HL-60 (cell line): Measurements from ENCODE around the gene RASSF7.

Source experiments
- CTCF ChIP-seq: IDR thresholded peaks from one replicate; pipeline ENCODE4 v1.5.1; 2011; ENCODE audit warnings: low read length, control low read depth, inconsistent platforms; ENCODE audit not compliant: insufficient read depth
- POLR2AphosphoS5 ChIP-seq: IDR thresholded peaks from 2 replicates; pipeline ENCODE4 v1.6.1; 2012; ENCODE audit warnings: low read depth
- SPI1 ChIP-seq: IDR thresholded peaks from 2 replicates; pipeline ENCODE4 v1.6.1; 2012; ENCODE audit warnings: low read depth, mild to moderate bottlenecking, borderline replicate concordance

- TF ChIP-seq CTCF (no peak), SPI1 (no peak), POLR2AphosphoS5 (no peak)
Observed at GRCh38 chr11:576811-577610, 16.2 kb downstream of the RASSF7 start.
